ENCODE data around the gene FBXO45.

DNA sequence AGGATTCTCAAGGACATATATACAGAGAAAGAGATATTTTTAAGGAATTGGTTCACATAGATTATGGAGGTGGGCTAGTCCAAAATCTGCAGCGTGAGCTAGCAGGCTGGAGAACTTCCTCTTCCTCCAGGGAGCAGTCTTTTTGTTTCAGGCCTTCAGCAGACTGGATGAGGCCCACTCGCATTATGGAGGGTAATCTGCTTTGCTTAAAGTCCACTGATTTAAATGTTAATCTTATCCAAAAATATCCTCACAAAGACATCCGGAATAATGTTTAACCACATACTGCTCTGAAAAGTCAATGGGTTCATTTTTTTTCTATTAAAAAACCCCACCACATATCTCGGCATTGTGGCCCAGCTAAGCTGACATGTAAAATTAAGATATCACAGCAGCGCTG, 48.8 kb downstream of the FBXO45 start:
- no peak for TF ChIP-seq POLR2A (IDR thresholded peaks at IDR 0.05)
- TF ChIP-seq, protein P1, sequence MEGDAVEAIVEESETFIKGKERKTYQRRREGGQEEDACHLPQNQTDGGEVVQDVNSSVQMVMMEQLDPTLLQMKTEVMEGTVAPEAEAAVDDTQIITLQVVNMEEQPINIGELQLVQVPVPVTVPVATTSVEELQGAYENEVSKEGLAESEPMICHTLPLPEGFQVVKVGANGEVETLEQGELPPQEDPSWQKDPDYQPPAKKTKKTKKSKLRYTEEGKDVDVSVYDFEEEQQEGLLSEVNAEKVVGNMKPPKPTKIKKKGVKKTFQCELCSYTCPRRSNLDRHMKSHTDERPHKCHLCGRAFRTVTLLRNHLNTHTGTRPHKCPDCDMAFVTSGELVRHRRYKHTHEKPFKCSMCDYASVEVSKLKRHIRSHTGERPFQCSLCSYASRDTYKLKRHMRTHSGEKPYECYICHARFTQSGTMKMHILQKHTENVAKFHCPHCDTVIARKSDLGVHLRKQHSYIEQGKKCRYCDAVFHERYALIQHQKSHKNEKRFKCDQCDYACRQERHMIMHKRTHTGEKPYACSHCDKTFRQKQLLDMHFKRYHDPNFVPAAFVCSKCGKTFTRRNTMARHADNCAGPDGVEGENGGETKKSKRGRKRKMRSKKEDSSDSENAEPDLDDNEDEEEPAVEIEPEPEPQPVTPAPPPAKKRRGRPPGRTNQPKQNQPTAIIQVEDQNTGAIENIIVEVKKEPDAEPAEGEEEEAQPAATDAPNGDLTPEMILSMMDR (IDR thresholded peaks at IDR 0.05 in 4 of 5, conservative IDR thresholded peaks at IDR 0.05 in 1 of 5): no peak

Measured in gastrocnemius medialis (tissue), 4 donors.